WTC11 (cell line): ENCODE results near the gene PIF1.

Experiments
- CTCF ChIP-seq: fragments of 200-600 bp; IDR thresholded peaks from 2 replicates; pipeline ENCODE4 v1.8.0; 2022; ENCODE audit warnings: antibody characterized with exemption
- E2F1 ChIP-seq: sonication (generic); formaldehyde crosslinking; IDR thresholded peaks from 2 replicates; pipeline ENCODE4 v1.8.0; 2022; ENCODE audit warnings: mild to moderate bottlenecking, missing genetic modification reagents
- FOXJ3 ChIP-seq: sonication (generic); formaldehyde crosslinking; IDR thresholded peaks from 2 replicates; pipeline ENCODE4 v1.9.0; 2021; ENCODE audit warnings: missing genetic modification reagents, mild to moderate bottlenecking, borderline replicate concordance
- NR2C2 ChIP-seq: sonication (generic); formaldehyde crosslinking; IDR thresholded peaks from 2 replicates; pipeline ENCODE4 v1.8.0; 2022; ENCODE audit warnings: mild to moderate bottlenecking, missing genetic modification reagents
- SP1 ChIP-seq: sonication (generic); formaldehyde crosslinking; conservative IDR thresholded peaks from 2 replicates; pipeline ENCODE4 v1.8.1; 2022; ENCODE audit warnings: missing genetic modification reagents
- STAT6 ChIP-seq: sonication (generic); formaldehyde crosslinking; conservative IDR thresholded peaks from 2 replicates; pipeline ENCODE4 v1.8.1; 2023; ENCODE audit warnings: mild to moderate bottlenecking, low read depth, missing genetic modification reagents, moderate library complexity
- TEAD4 ChIP-seq: sonication (generic); formaldehyde crosslinking; IDR thresholded peaks from 2 replicates; pipeline ENCODE4 v1.8.0; 2022; ENCODE audit warnings: mild to moderate bottlenecking, missing genetic modification reagents
- ZBTB21 ChIP-seq: sonication (generic); formaldehyde crosslinking; IDR thresholded peaks from 2 replicates; pipeline ENCODE4 v1.8.1; 2023; ENCODE audit warnings: mild to moderate bottlenecking, missing genetic modification reagents, borderline replicate concordance
- TF ChIP-seq, protein P1 (sequence below): fragments of 250-450 bp; sonication (Bioruptor Pico); IDR thresholded peaks from 2 replicates; pipeline ENCODE4 v1.9.0; 2021; ENCODE audit warnings: mild to moderate bottlenecking
- TF ChIP-seq, protein P2 (sequence below): sonication (generic); formaldehyde crosslinking; conservative IDR thresholded peaks from 2 replicates; pipeline ENCODE4 v1.8.1; 2022; ENCODE audit warnings: mild to moderate bottlenecking, missing genetic modification reagents

DNA sequence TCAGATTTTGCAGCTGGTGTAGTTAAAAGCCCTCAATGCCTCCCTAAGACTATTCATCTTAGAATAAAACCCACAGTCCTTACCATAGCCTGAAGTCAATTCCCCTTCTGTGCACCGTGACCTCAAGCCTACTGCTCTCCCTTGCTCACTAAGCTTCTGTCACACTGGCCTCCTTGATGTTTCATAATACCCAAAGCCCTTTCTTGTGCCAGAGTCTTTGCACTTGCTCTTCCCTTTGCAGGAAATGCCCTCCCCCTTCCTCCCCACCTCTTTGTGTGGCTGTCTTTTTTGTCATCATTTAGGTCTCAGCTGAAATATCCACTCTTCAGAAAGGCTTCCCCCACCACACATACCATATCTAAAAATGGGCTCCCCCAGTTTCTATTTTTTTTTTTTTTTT lies 12.1 kb upstream of the PIF1 start:
- TF ChIP-seq STAT6 (no peak), CTCF (no peak), TEAD4 (CRISPR knock-in tag) (no peak), NR2C2 (no peak), ZBTB21 (no peak), FOXJ3 (CRISPR knock-in tag) (no peak), E2F1 (CRISPR knock-in tag) (no peak), SP1 (no peak)
- TF ChIP-seq, protein P1, sequence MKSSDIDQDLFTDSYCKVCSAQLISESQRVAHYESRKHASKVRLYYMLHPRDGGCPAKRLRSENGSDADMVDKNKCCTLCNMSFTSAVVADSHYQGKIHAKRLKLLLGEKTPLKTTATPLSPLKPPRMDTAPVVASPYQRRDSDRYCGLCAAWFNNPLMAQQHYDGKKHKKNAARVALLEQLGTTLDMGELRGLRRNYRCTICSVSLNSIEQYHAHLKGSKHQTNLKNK, result no peak
- TF ChIP-seq, protein P2, sequence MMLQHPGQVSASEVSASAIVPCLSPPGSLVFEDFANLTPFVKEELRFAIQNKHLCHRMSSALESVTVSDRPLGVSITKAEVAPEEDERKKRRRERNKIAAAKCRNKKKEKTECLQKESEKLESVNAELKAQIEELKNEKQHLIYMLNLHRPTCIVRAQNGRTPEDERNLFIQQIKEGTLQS (CRISPR knock-in tag), result no peak
